ENCODE data around the gene TBC1D1. TPM values are rescaled to one million over a fixed set of nuclear protein-coding genes. Genes with fewer than 3 reads are reported as not detected.
"Not testable (repeated sequence)": the region's sequence is repeated elsewhere in the genome, so short reads cannot be mapped to it uniquely, and the experiment has no call there.

Gene TBC1D1
- total RNA-seq, 1 donor from 2014 or later: 133 TPM

DNA sequence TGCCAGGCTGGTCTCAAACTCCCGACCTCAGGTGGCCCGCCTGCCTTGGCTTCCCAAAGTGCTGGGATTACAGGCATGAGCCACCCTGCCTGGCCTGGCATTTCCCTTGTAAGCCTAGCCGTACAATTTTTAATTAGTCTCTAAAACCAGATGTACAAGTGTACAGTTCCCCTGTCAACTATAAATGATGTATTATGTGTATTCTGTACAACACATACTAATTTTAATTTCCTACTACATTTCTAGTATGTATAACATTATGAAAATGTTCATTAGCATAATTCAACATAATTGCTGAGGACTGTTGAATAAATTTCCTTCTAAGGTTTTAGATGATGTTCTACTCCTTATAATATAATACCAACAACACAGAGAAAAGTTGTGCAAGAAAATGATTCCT, 27.8 kb downstream of the TBC1D1 start:
- no peak for DNase-seq (ENCODE audit: low read depth)
- Histone ChIP-seq H3K27me3 (ENCODE audit: control insufficient read depth, insufficient read depth, low read length) (no peaks in the 10 kb centered on the region), H3K36me3 (ENCODE audit: control insufficient read depth, insufficient read depth, low read length) (no peaks in the 10 kb centered on the region), H3K4me3 (ENCODE audit: low read depth, low read length) (no peak overlapping the region)
- TF ChIP-seq CTCF (IDR thresholded peaks at IDR 0.05; ENCODE audit: insufficient read depth, low read length, poor library complexity, severe bottlenecking): no peak

- no peak for TF ChIP-seq CTCF (IDR thresholded peaks at IDR 0.05; ENCODE audit: insufficient read depth, low read length, poor library complexity, severe bottlenecking)
- DNase-seq (ENCODE audit: low read depth): no peak
- Histone ChIP-seq H3K36me3 (ENCODE audit: control insufficient read depth, insufficient read depth, low read length) (no peaks in the 10 kb centered on the region), H3K4me3 (ENCODE audit: low read depth, low read length) (no peak overlapping the region), H3K27me3 (ENCODE audit: control insufficient read depth, insufficient read depth, low read length) (no peaks in the 10 kb centered on the region)
Measured at GRCh38 chr4:37922328-37922727, 31.4 kb downstream of the TBC1D1 start.

DNA sequence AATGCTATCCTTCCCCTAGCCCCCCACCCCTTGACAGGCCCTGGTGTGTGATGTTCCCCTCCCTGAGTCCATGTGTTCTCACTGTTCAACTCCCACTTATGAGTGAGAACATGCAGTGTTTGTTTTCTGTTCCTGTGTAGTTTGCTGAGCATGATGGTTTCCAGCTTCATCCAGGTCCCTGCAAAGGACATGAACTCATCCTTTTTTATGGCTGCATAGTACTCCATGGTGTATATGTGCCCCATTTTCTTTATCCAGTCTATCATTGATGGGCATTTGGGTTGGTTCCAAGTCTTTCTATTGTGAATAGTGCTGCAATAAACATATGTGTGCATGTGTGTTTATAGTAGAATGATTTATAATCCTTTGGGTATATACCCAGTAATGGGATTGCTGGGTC, 32.2 kb downstream of the TBC1D1 start:
- H3K4me3 ChIP-seq (ENCODE audit: low read depth, low read length); DNase-seq (ENCODE audit: low read depth); H3K27me3 ChIP-seq (ENCODE audit: control insufficient read depth, insufficient read depth, low read length); H3K36me3 ChIP-seq (ENCODE audit: control insufficient read depth, insufficient read depth, low read length): not testable (repeated sequence)

- Histone ChIP-seq H3K27me3 (ENCODE audit: control insufficient read depth, insufficient read depth, low read length) (no peaks in the 10 kb centered on the region), H3K36me3 (ENCODE audit: control insufficient read depth, insufficient read depth, low read length) (no peaks in the 10 kb centered on the region), H3K4me3 (ENCODE audit: low read depth, low read length) (no peak overlapping the region)
- TF ChIP-seq CTCF (IDR thresholded peaks at IDR 0.05; ENCODE audit: insufficient read depth, low read length, poor library complexity, severe bottlenecking): no peak
- no peak for DNase-seq (ENCODE audit: low read depth)
Measured at GRCh38 chr4:37924946-37925345, 34.1 kb downstream of the TBC1D1 start.

DNA sequence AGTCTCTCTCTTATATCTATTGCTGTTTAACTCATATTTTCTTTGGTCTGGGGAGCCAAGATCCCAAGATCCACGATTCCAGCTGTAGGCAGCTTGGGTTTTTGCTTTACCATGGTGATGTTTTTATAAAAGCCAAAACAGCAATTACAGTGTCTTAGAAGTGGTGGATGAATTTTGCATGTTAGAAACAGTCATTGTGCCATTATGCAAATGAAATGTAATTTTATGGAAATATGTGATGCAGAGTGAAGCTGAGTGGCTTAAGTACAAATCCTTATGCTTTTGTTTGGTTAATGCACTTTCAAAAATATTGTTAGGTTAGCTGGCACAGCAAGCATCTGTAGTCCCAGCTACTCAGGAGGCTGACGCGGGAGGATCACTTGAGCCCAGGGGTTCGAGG, 36.5 kb downstream of the TBC1D1 start:
- Histone ChIP-seq H3K4me3 (ENCODE audit: low read depth, low read length) (no peak overlapping the region), H3K36me3 (ENCODE audit: control insufficient read depth, insufficient read depth, low read length) (no peaks in the 10 kb centered on the region), H3K27me3 (ENCODE audit: control insufficient read depth, insufficient read depth, low read length) (no peaks in the 10 kb centered on the region)
- TF ChIP-seq CTCF (IDR thresholded peaks at IDR 0.05; ENCODE audit: insufficient read depth, low read length, poor library complexity, severe bottlenecking): no peak
- no peak for DNase-seq (ENCODE audit: low read depth)

- DNase-seq (ENCODE audit: low read depth): no peak
- Histone ChIP-seq H3K4me3 (ENCODE audit: low read depth, low read length) (no peak overlapping the region), H3K36me3 (ENCODE audit: control insufficient read depth, insufficient read depth, low read length) (no peaks in the 10 kb centered on the region), H3K27me3 (ENCODE audit: control insufficient read depth, insufficient read depth, low read length) (no peaks in the 10 kb centered on the region)
- no peak for TF ChIP-seq CTCF (IDR thresholded peaks at IDR 0.05; ENCODE audit: insufficient read depth, low read length, poor library complexity, severe bottlenecking)
Measured at GRCh38 chr4:37928426-37929416, 37.8 kb downstream of the TBC1D1 start.
